Measurements from ENCODE around the gene OR2C1. TPM values are rescaled to one million over a fixed set of nuclear protein-coding genes. Genes with fewer than 3 reads are reported as not detected.

Gene OR2C1
- polyA plus RNA-seq, 1 donor (not counting 4 experiments of a cell fraction or from before 2014, with no cell fraction given), result 0.14 TPM

DNA sequence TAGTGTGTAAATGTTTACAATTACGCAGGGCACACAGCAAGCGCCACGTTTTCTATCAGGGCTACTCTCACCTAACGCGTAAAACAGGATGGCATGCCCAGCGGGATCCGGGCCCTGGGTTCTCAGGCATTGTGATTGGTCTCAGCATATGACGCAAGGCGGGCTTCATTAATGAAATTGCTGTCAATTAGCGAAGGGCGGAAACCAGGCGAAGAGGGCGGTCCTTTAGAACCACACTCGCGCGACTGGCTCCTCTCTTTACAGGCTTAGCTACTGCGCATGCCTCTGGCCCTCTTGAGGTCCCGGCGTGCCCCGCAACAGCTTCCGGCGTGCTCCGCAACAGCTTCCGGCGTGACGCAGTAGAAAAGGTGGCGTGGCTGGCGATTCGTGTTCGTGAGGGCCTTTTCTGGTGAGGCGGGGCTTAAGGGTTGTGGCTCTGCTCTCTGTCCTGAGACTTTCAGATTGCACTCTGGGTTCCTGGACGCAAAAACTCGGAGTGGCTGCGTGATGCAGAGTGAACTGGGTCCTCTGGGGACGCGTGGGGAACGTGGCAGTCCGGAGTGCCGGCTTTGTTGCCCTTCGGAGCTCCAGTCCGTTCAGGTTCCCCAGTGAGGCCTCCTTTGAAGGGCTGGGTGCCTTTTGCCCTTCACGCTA, 9.2 kb downstream of the OR2C1 start:
- Histone ChIP-seq H3K4me3 (ENCODE audit: control insufficient read depth in 2 of 3, extremely low read depth in 1 of 3, insufficient read depth in 2 of 3, low read depth in 1 of 3, low read length in 3 of 3) (peak overlapping the region; percentile 48 to 73 (median 66)), H3K36me3 (ENCODE audit: control insufficient read depth in 2 of 2, extremely low read depth in 1 of 2, insufficient read depth in 2 of 2, low read length in 2 of 2) (no peaks in the 10 kb centered on the region), H4K20me1 (ENCODE audit: control insufficient read depth, extremely low read depth, insufficient read depth, low read length) (no peaks in the 10 kb centered on the region), H3K4me2 (ENCODE audit: control insufficient read depth, extremely low read depth, insufficient read depth, low read depth, low read length) (peak overlapping the region; percentile 65), H3K27ac (ENCODE audit: control insufficient read depth, insufficient read depth, low read length) (peak overlapping the region; percentile 58), H3K79me2 (ENCODE audit: control insufficient read depth, insufficient read depth, low read length) (no peaks in the 10 kb centered on the region), H3K9me3 (ENCODE audit: control insufficient read depth, low read depth, low read length) (no peaks in the 10 kb centered on the region), H3K9me1 (ENCODE audit: control insufficient read depth, extremely low read depth, insufficient read depth, low read length) (no peaks in the 10 kb centered on the region), H2AFZ (ENCODE audit: control insufficient read depth, low read length) (peak overlapping the region; percentile 88), H3K9ac (ENCODE audit: control insufficient read depth, extremely low read depth, insufficient read depth, low read length) (peak overlapping the region; percentile 66), H3K27me3 (ENCODE audit: control insufficient read depth, extremely low read depth, insufficient read depth, low read length) (no peaks in the 10 kb centered on the region), H3K4me1 (ENCODE audit: control insufficient read depth, extremely low read depth, insufficient read depth, low read length) (no peaks in the 10 kb centered on the region)
- DNase-seq (ENCODE audit: low read depth, low spot score) (peak; percentile 50), FAIRE-seq (peak; percentile 29)
- TF ChIP-seq, protein P1, sequence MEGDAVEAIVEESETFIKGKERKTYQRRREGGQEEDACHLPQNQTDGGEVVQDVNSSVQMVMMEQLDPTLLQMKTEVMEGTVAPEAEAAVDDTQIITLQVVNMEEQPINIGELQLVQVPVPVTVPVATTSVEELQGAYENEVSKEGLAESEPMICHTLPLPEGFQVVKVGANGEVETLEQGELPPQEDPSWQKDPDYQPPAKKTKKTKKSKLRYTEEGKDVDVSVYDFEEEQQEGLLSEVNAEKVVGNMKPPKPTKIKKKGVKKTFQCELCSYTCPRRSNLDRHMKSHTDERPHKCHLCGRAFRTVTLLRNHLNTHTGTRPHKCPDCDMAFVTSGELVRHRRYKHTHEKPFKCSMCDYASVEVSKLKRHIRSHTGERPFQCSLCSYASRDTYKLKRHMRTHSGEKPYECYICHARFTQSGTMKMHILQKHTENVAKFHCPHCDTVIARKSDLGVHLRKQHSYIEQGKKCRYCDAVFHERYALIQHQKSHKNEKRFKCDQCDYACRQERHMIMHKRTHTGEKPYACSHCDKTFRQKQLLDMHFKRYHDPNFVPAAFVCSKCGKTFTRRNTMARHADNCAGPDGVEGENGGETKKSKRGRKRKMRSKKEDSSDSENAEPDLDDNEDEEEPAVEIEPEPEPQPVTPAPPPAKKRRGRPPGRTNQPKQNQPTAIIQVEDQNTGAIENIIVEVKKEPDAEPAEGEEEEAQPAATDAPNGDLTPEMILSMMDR (optimal IDR thresholded peaks at IDR 0.05 in 1 of 3, IDR thresholded peaks at IDR 0.05 in 1 of 3, conservative IDR thresholded peaks at IDR 0.05 in 1 of 3; ENCODE audit: extremely low read depth in 1 of 3, insufficient read depth in 2 of 3, low read length in 3 of 3), result no peak
- TF ChIP-seq EZH2 (IDR thresholded peaks at IDR 0.05; ENCODE audit: low read length), result no peak
- dilution Hi-C loops (cut with MboI; ENCODE audit: extremely low pct_ligation_motif_present, low sequenced_read_pairs), result no loop called here

- Histone ChIP-seq H3K4me3 (ENCODE audit: control insufficient read depth in 2 of 3, extremely low read depth in 1 of 3, insufficient read depth in 2 of 3, low read depth in 1 of 3, low read length in 3 of 3) (no peak overlapping the region), H3K4me1 (ENCODE audit: control insufficient read depth, extremely low read depth, insufficient read depth, low read length) (no peaks in the 10 kb centered on the region), H3K4me2 (ENCODE audit: control insufficient read depth, extremely low read depth, insufficient read depth, low read depth, low read length) (no peak overlapping the region), H3K9me3 (ENCODE audit: control insufficient read depth, low read depth, low read length) (no peaks in the 10 kb centered on the region), H4K20me1 (ENCODE audit: control insufficient read depth, extremely low read depth, insufficient read depth, low read length) (no peaks in the 10 kb centered on the region), H3K9ac (ENCODE audit: control insufficient read depth, extremely low read depth, insufficient read depth, low read length) (no peak overlapping the region), H3K27ac (ENCODE audit: control insufficient read depth, insufficient read depth, low read length) (no peak overlapping the region), H2AFZ (ENCODE audit: control insufficient read depth, low read length) (no peak overlapping the region), H3K79me2 (ENCODE audit: control insufficient read depth, insufficient read depth, low read length) (no peaks in the 10 kb centered on the region), H3K27me3 (ENCODE audit: control insufficient read depth, extremely low read depth, insufficient read depth, low read length) (no peaks in the 10 kb centered on the region), H3K9me1 (ENCODE audit: control insufficient read depth, extremely low read depth, insufficient read depth, low read length) (no peaks in the 10 kb centered on the region), H3K36me3 (ENCODE audit: control insufficient read depth in 2 of 2, extremely low read depth in 1 of 2, insufficient read depth in 2 of 2, low read length in 2 of 2) (no peaks in the 10 kb centered on the region)
- dilution Hi-C loops (cut with MboI; ENCODE audit: extremely low pct_ligation_motif_present, low sequenced_read_pairs), result no loop called here
- DNase-seq (ENCODE audit: low read depth, low spot score), result no peak
- TF ChIP-seq, protein P1 (optimal IDR thresholded peaks at IDR 0.05 in 1 of 3, IDR thresholded peaks at IDR 0.05 in 1 of 3, conservative IDR thresholded peaks at IDR 0.05 in 1 of 3; ENCODE audit: extremely low read depth in 1 of 3, insufficient read depth in 2 of 3, low read length in 3 of 3), result no peak
- no peak for TF ChIP-seq EZH2 (IDR thresholded peaks at IDR 0.05; ENCODE audit: low read length)
- no peak for FAIRE-seq
These were observed 13.4 kb downstream of the OR2C1 start for GRCh38 chr16:3369073-3369472.
